CD14-positive monocyte (primary cell): ENCODE results near the gene CAPG. TPM values are rescaled to one million over a fixed set of nuclear protein-coding genes. Genes with fewer than 3 reads are reported as not detected.

Experiments
- DNase-seq, 3 donors: peaks; one replicate each; pipeline ENCODE4 v3.0.0-alpha.2; 2011 to 2022
- H2AFZ ChIP-seq: 2 replicates; pipeline ENCODE4 v1.6.0; 2012; ENCODE audit warnings: mild to moderate bottlenecking, low read depth, low read length, inconsistent platforms; ENCODE audit not compliant: insufficient read depth, poor library complexity, severe bottlenecking
- H3K27ac ChIP-seq, 2 donors: 1 replicate in 1 of 2; 2 replicates in 1 of 2; pipeline ENCODE4 v1.5.1; 2012 to 2013; ENCODE audit warnings: low read length in 2 of 2, control low read depth in 1 of 2, inconsistent platforms in 1 of 2, low read depth in 1 of 2, mild to moderate bottlenecking in 1 of 2
- H3K27me3 ChIP-seq, 2 donors: one replicate each; pipeline versions ENCODE4 v1.6.0 to v1.6.1; 2011 to 2013; ENCODE audit warnings: low read length in 2 of 2; ENCODE audit not compliant: control insufficient read depth in 2 of 2, insufficient read depth in 2 of 2
- H3K36me3 ChIP-seq, 2 donors: replicated peaks in 1 of 2; 1 replicate in 1 of 2; 2 replicates in 1 of 2; pipeline versions ENCODE4 v1.5.1 to v1.6.1; 2012 to 2013; ENCODE audit warnings: low read length in 2 of 2, control low read depth in 1 of 2, inconsistent platforms in 1 of 2, mild to moderate bottlenecking in 1 of 2; ENCODE audit not compliant: insufficient read depth in 2 of 2, control insufficient read depth in 1 of 2
- H3K4me1 ChIP-seq, 2 donors: 1 replicate in 1 of 2; 2 replicates in 1 of 2; pipeline versions ENCODE4 v1.5.1 to v1.6.1; 2012 to 2013; ENCODE audit warnings: low read length in 2 of 2, control low read depth in 1 of 2, inconsistent platforms in 1 of 2, mild to moderate bottlenecking in 1 of 2, moderate library complexity in 1 of 2; ENCODE audit not compliant: insufficient read depth in 2 of 2, control insufficient read depth in 1 of 2
- H3K4me2 ChIP-seq: replicated peaks from 2 replicates; pipeline ENCODE3; 2012; ENCODE audit warnings: low read length, moderate library complexity, mild to moderate bottlenecking; ENCODE audit not compliant: poor library complexity, severe bottlenecking; ENCODE audit errors: extremely low read depth
- H3K4me3 ChIP-seq, 3 experiments: fragments of 200-600 bp in 1 of 3; sonication (generic) in 1 of 3; replicated peaks in 1 of 3; 1 replicate in 2 of 3; 2 replicates in 1 of 3; pipeline ENCODE4 v1.5.1; 2011 to 2013; ENCODE audit warnings: low read length in 3 of 3, mild to moderate bottlenecking in 3 of 3, control low read depth in 2 of 3, low read depth in 2 of 3, inconsistent platforms in 1 of 3, moderate library complexity in 1 of 3
- H3K79me2 ChIP-seq: 2 replicates; pipeline ENCODE4 v1.6.0; 2012; ENCODE audit warnings: mild to moderate bottlenecking, control low read depth, inconsistent platforms, low read length, moderate library complexity; ENCODE audit not compliant: insufficient read depth
- H3K9ac ChIP-seq: 2 replicates; pipeline ENCODE4 v1.6.0; 2017; ENCODE audit warnings: low read length, mild to moderate bottlenecking; ENCODE audit not compliant: insufficient read depth, poor library complexity, severe bottlenecking
- H3K9me3 ChIP-seq, 2 donors: replicated peaks in 1 of 2; 1 replicate in 1 of 2; 2 replicates in 1 of 2; pipeline versions ENCODE4 v1.5.1 to v1.6.1; 2012 to 2013; ENCODE audit warnings: low read length in 2 of 2, control low read depth in 1 of 2; ENCODE audit not compliant: control insufficient read depth in 1 of 2, insufficient read depth in 1 of 2
- H4K20me1 ChIP-seq: 2 replicates; pipeline ENCODE4 v1.6.0; 2012; ENCODE audit warnings: mild to moderate bottlenecking, low read length, control low read depth, moderate library complexity; ENCODE audit not compliant: insufficient read depth
- H3K27ac Mint-ChIP-seq, 7 donors: one replicate each; pipeline ENCODE4 v1.8.0; 2020; ENCODE audit warnings: mild to moderate bottlenecking in 7 of 7, mixed read lengths in 7 of 7, moderate library complexity in 6 of 7, inconsistent platforms in 2 of 7
- H3K27me3 Mint-ChIP-seq, 3 donors: one replicate each; pipeline ENCODE4 v1.8.0; 2021 to 2022; ENCODE audit warnings: low read depth in 3 of 3, mild to moderate bottlenecking in 3 of 3, mixed read lengths in 3 of 3, moderate library complexity in 3 of 3, inconsistent platforms in 1 of 3
- H3K36me3 Mint-ChIP-seq, 2 donors: one replicate each; pipeline ENCODE4 v1.8.0; 2020; ENCODE audit warnings: mixed read lengths in 2 of 2, inconsistent platforms in 1 of 2, mild to moderate bottlenecking in 1 of 2
- H3K4me1 Mint-ChIP-seq: one replicate; pipeline ENCODE4 v1.8.0; 2020; ENCODE audit warnings: mild to moderate bottlenecking, mixed read lengths
- H3K4me3 Mint-ChIP-seq, 2 donors: one replicate each; pipeline ENCODE4 v1.8.0; 2020; ENCODE audit warnings: mild to moderate bottlenecking in 2 of 2, mixed read lengths in 2 of 2, moderate library complexity in 1 of 2
- H3K9me3 Mint-ChIP-seq, 7 donors: one replicate each; pipeline ENCODE4 v1.8.0; 2020 to 2022; ENCODE audit warnings: mixed read lengths in 7 of 7, mild to moderate bottlenecking in 6 of 7, moderate library complexity in 6 of 7, inconsistent platforms in 2 of 7
- WGBS: methylation state at CpG from one replicate; pipeline ENCODE4 v1.1.5; 2013; ENCODE audit warnings: missing lambda C conversion rate; ENCODE audit not compliant: insufficient coverage; 5-methylcytosine and 5-hydroxymethylcytosine counted together
- intact Hi-C, 2 donors: fragments of 100-400 bp; cut with micrococcal nuclease; formaldehyde crosslinking; loops; one replicate each; pipeline versions ENCODE4 v1.15.0 to v1.15.1; 2023
- polyA plus RNA-seq, 3 donors: library from polyadenylated mRNA; depleted of rRNA in 1 of 3; unstranded in 2 of 3; stranded (reverse) in 1 of 3; fragments of 300-500 nt in 2 of 3; fragments of >200 nt in 1 of 3; fragmentation: Illumina TruSeq in 2 of 3; gene quantifications; 1 replicate in 2 of 3; 2 replicates in 1 of 3; pipeline ENCODE4 v1.2.3, GENCODE V29; 2012 to 2021
- TF ChIP-seq, protein P1 (sequence below): fragments of 200-600 bp; IDR thresholded peaks from one replicate; pipeline ENCODE4 v1.8.0; 2022; ENCODE audit warnings: antibody characterized with exemption, mild to moderate bottlenecking

Gene CAPG
- polyA plus RNA-seq, 3 donors: 474 to 847 (median 631) TPM

DNA sequence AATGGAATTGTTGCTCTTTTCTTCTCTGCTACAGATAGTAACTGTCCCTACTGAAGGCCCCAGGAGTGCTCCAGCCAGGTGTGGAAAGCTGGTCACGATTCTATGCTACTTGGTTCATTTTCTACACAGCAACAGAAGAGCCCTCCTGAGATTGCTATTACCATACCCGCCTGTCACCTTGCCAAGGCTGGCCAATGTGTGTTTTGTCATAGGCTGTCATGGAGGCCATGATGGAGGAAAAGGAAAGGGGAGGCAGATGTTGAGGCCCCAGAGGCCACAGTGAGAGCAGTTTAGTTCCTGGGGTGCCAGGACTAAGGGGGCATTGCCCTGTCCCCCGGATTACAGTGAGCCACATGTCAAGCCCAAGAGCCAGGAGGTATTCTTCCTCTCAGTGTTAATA lies 54.6 kb downstream of the CAPG start:
- H3K27me3 Mint-ChIP-seq: peaks cover 0 to 2% (median 0%) of the 10 kb centered on the region in 3 donors
- Histone ChIP-seq H3K27me3 (no peaks in the 10 kb centered on the region), H3K9ac (peak overlapping the region; percentile 86), H2AFZ (peak overlapping the region; percentile 91), H3K36me3 (peaks cover 30 to 60% of the 10 kb centered on the region in 2 donors), H3K9me3 (no peaks in the 10 kb centered on the region), H3K4me3 (peak overlapping the region in 1 of 3 experiments; percentile 78), H4K20me1 (no peaks in the 10 kb centered on the region), H3K4me2 (peak overlapping the region; percentile 84), H3K27ac (peak overlapping the region in 1 of 2 donors; percentile 91), H3K79me2 (peaks cover 46% of the 10 kb centered on the region), H3K4me1 (peaks cover 14 to 22% of the 10 kb centered on the region in 2 donors)
- DNase-seq: no peak
- no CpG with 5 or more reads among the region's 3 CpGs for WGBS
- intact Hi-C loops: loop anchor here in 1 of 2 donors (2.0 kb wide), 1 partner anchor 29 kb away; the partner anchor contains the start of gene TGOLN2
- H3K27ac Mint-ChIP-seq: peak overlapping the region in 4 of 7 donors; percentile 34 to 100 (median 46)
- H3K9me3 Mint-ChIP-seq: no peaks in the 10 kb centered on the region
- TF ChIP-seq, protein P1, sequence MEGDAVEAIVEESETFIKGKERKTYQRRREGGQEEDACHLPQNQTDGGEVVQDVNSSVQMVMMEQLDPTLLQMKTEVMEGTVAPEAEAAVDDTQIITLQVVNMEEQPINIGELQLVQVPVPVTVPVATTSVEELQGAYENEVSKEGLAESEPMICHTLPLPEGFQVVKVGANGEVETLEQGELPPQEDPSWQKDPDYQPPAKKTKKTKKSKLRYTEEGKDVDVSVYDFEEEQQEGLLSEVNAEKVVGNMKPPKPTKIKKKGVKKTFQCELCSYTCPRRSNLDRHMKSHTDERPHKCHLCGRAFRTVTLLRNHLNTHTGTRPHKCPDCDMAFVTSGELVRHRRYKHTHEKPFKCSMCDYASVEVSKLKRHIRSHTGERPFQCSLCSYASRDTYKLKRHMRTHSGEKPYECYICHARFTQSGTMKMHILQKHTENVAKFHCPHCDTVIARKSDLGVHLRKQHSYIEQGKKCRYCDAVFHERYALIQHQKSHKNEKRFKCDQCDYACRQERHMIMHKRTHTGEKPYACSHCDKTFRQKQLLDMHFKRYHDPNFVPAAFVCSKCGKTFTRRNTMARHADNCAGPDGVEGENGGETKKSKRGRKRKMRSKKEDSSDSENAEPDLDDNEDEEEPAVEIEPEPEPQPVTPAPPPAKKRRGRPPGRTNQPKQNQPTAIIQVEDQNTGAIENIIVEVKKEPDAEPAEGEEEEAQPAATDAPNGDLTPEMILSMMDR: no peak
- peaks cover 33% of the 10 kb centered on the region for H3K4me1 Mint-ChIP-seq
- peak overlapping the region in 1 of 2 donors; percentile 100 for H3K4me3 Mint-ChIP-seq
- H3K36me3 Mint-ChIP-seq: peaks cover 46 to 49% of the 10 kb centered on the region in 2 donors

DNA sequence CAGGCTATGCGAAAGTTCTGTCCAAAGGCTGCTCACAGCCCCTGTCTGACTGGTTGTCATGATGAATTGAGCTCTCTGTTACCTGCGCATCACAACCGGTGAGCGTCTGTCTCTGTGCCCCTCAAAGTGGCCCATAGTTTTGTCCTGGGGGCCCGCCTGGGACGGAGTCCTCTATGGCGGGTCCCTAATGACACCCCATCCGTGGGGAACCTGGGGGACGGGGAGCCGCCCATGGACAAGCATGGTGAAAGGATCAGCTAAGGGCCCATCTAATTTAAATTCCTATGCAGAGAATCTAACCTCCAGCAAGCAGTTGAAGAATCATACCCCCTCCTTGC lies 55.1 kb downstream of the CAPG start:
- H3K4me1 Mint-ChIP-seq: peaks cover 33% of the 10 kb centered on the region
- H3K27ac ChIP-seq: peak overlapping the region; percentile 67 to 91
- no peaks in the 10 kb centered on the region for H3K9me3 ChIP-seq
- peaks cover 0 to 2% (median 0%) of the 10 kb centered on the region in 3 donors for H3K27me3 Mint-ChIP-seq
- H3K4me1 ChIP-seq: peaks cover 14 to 22% of the 10 kb centered on the region in 2 donors
- no peak for DNase-seq
- H3K27me3 ChIP-seq: no peaks in the 10 kb centered on the region
- intact Hi-C loops: loop anchor here in 1 of 2 donors (2.0 kb wide), 1 partner anchor 28 kb away; the partner anchor contains the start of gene TGOLN2
- peak overlapping the region; percentile 91 for H2AFZ ChIP-seq
- H3K27ac Mint-ChIP-seq: peak overlapping the region; percentile 94 to 100 (median 98)
- H3K36me3 Mint-ChIP-seq: peaks cover 48 to 51% of the 10 kb centered on the region in 2 donors
- H4K20me1 ChIP-seq: no peaks in the 10 kb centered on the region
- H3K4me2 ChIP-seq: peak overlapping the region; percentile 84
- H3K4me3 ChIP-seq: peak overlapping the region; percentile 78 to 93 (median 88)
- H3K4me3 Mint-ChIP-seq: peak overlapping the region; percentile 95 to 100
- WGBS: 12% methylated on average over 8 of the region's 10 CpGs
- H3K9me3 Mint-ChIP-seq: no peaks in the 10 kb centered on the region
- TF ChIP-seq, protein P1: no peak
- peak overlapping the region; percentile 86 for H3K9ac ChIP-seq
- H3K36me3 ChIP-seq: peaks cover 35 to 61% of the 10 kb centered on the region in 2 donors
- peaks cover 46% of the 10 kb centered on the region for H3K79me2 ChIP-seq
